SU-DHL-6 (cell line): Measurements from ENCODE around the gene CRIM1.

Experiments used
- H2AFZ ChIP-seq: fragments of 200-600 bp; sonication (generic); 2 replicates; pipeline ENCODE4 v1.6.1; 2014; ENCODE audit warnings: low read depth, mild to moderate bottlenecking, moderate library complexity, mixed read lengths, antibody characterized with exemption, low read length; ENCODE audit not compliant: severe bottlenecking
- H3F3A ChIP-seq: fragments of 200-600 bp; shearing (Covaris generic); 2 replicates; pipeline ENCODE4 v1.6.0; 2016; ENCODE audit warnings: antibody characterized with exemption, mild to moderate bottlenecking; ENCODE audit not compliant: insufficient read depth
- H3K27ac ChIP-seq: fragments of 200-600 bp; sonication (generic); 2 replicates; pipeline ENCODE4 v1.5.1; 2016; ENCODE audit warnings: low read depth, mild to moderate bottlenecking, low read length, moderate library complexity, mixed read lengths
- H3K27me3 ChIP-seq: fragments of 200-600 bp; sonication (generic), shearing (Covaris generic); 2 replicates; pipeline ENCODE4 v1.6.0; 2014; ENCODE audit warnings: mild to moderate bottlenecking, low read length
- H3K36me3 ChIP-seq: fragments of 200-600 bp; sonication (generic); 2 replicates; pipeline ENCODE4 v1.6.1; 2014; ENCODE audit warnings: mild to moderate bottlenecking, low read length, mixed read lengths
- H3K4me2 ChIP-seq: fragments of 300-600, 200-600 bp; shearing (Covaris generic), sonication (generic); 2 replicates; pipeline ENCODE4 v1.6.0; 2014; ENCODE audit warnings: low read length, low read depth, mild to moderate bottlenecking; ENCODE audit not compliant: poor library complexity, severe bottlenecking
- H3K4me3 ChIP-seq: fragments of 200-600 bp; sonication (generic); 2 replicates; pipeline ENCODE4 v1.5.1; 2014; ENCODE audit warnings: antibody characterized with exemption, low read length, mild to moderate bottlenecking, mixed read lengths; ENCODE audit not compliant: insufficient read depth, poor library complexity, severe bottlenecking
- H3K79me2 ChIP-seq: fragments of 200-600 bp; sonication (generic); 2 replicates; pipeline ENCODE4 v1.6.1; 2014; ENCODE audit warnings: mild to moderate bottlenecking, low read length, moderate library complexity; ENCODE audit not compliant: insufficient read depth
- H3K9ac ChIP-seq: fragments of 200-600 bp; sonication (generic); 2 replicates; pipeline ENCODE4 v1.7.0; 2014; ENCODE audit warnings: mild to moderate bottlenecking, low read length
- H3K9me2 ChIP-seq: fragments of 200-600 bp; sonication (generic); replicated peaks from 2 replicates; pipeline ENCODE4 v1.6.1; 2014; ENCODE audit warnings: low read length; ENCODE audit not compliant: insufficient read depth
- H3K9me3 ChIP-seq: fragments of 200-600 bp; sonication (generic); 2 replicates; pipeline ENCODE4 v1.6.1; 2014; ENCODE audit warnings: low read length, mixed read lengths; ENCODE audit not compliant: insufficient read depth
- H4K20me1 ChIP-seq: fragments of 200-600 bp; sonication (generic); 2 replicates; pipeline ENCODE4 v1.6.1; 2014; ENCODE audit warnings: low read depth, mild to moderate bottlenecking, antibody characterized with exemption, low read length, moderate library complexity, mixed read lengths
- EZH2phosphoT487 ChIP-seq: fragments of 200-600 bp; sonication (generic), shearing (Covaris generic); conservative IDR thresholded peaks from 2 replicates; pipeline ENCODE4 v1.6.1; 2018; ENCODE audit warnings: mild to moderate bottlenecking, antibody characterized with exemption, low read length, moderate library complexity, mixed read lengths
- TF ChIP-seq, protein P1 (sequence below): fragments of 200-600 bp; sonication (generic); IDR thresholded peaks from one replicate; pipeline ENCODE4 v1.5.1; 2017; ENCODE audit warnings: antibody characterized with exemption, mild to moderate bottlenecking, low read length, moderate library complexity; ENCODE audit not compliant: insufficient read depth, poor library complexity, severe bottlenecking

The CRIM1 gene

DNA sequence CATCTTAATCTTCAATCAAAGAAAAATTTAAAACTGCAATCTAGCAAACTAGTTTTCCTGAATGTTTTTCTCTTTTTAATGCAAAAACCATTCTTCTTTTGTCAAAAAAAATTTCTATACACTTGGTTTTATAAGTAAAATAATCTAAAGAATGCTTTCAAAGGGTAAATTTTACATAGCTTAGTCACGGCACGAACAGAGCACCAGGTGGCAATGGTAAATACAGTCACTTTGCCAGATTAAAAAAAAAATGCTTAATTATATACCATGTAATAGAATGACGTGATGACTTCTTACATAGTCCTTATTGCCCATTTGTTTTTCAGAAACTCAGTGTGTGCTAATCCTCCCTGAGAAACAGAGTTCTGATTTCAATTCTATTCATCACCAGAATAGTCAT is 232.0 kb downstream of the CRIM1 start:
- no peaks in the 10 kb centered on the region; the same call in 1 of the 2 replicates for H4K20me1 ChIP-seq
- no peaks in the 10 kb centered on the region for H3F3A ChIP-seq
- no peaks in the 10 kb centered on the region for H3K27me3 ChIP-seq
- H3K4me2 ChIP-seq, result no peak overlapping the region
- no peaks in the 10 kb centered on the region for H3K9me3 ChIP-seq
- no peak overlapping the region for H2AFZ ChIP-seq
- H3K79me2 ChIP-seq, result 0 out of 2 replicates have a peak, but pooled peaks cover 5% of the 10 kb centered on the region
- peaks cover 4% of the 10 kb centered on the region; the same call in 1 of the 2 replicates for H3K36me3 ChIP-seq
- TF ChIP-seq EZH2phosphoT487, result no peak
- TF ChIP-seq, protein P1, sequence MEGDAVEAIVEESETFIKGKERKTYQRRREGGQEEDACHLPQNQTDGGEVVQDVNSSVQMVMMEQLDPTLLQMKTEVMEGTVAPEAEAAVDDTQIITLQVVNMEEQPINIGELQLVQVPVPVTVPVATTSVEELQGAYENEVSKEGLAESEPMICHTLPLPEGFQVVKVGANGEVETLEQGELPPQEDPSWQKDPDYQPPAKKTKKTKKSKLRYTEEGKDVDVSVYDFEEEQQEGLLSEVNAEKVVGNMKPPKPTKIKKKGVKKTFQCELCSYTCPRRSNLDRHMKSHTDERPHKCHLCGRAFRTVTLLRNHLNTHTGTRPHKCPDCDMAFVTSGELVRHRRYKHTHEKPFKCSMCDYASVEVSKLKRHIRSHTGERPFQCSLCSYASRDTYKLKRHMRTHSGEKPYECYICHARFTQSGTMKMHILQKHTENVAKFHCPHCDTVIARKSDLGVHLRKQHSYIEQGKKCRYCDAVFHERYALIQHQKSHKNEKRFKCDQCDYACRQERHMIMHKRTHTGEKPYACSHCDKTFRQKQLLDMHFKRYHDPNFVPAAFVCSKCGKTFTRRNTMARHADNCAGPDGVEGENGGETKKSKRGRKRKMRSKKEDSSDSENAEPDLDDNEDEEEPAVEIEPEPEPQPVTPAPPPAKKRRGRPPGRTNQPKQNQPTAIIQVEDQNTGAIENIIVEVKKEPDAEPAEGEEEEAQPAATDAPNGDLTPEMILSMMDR, result no peak
- H3K4me3 ChIP-seq, result no peak overlapping the region
- H3K9me2 ChIP-seq, result no peaks in the 10 kb centered on the region
- H3K27ac ChIP-seq, result no peak overlapping the region
- H3K9ac ChIP-seq, result no peak overlapping the region

- 0 out of 2 replicates have a peak, but pooled peaks cover 5% of the 10 kb centered on the region for H3K79me2 ChIP-seq
- no peak overlapping the region for H3K27ac ChIP-seq
- peaks cover 4% of the 10 kb centered on the region; the same call in 1 of the 2 replicates for H3K36me3 ChIP-seq
These were observed 233.7 kb downstream of the CRIM1 start for GRCh38 chr2:36589230-36589630.

DNA sequence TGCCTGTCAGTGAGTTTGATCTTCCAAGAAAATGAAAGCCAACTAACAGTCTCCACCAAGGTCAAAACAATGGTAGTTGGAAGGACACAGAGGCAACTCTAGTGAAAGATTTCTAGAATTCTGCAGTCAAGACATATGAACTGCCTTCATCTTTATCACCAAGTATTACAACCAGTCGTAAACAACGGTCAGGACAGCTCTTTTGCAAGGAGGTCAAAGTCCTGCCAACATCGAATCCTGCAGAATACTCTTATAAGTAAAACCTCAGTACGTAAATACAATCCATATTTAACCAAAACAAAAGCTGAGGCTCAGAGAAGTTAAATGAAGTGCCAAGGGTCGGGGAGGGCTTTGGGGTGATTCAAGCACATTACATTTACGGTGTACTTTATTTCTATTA is 239.3 kb downstream of the CRIM1 start:
- H3K79me2 ChIP-seq, result peaks cover 25% of the 10 kb centered on the region; the same call in 1 of the 2 replicates
- TF ChIP-seq EZH2phosphoT487, result no peak
- TF ChIP-seq, protein P1, result no peak
- H2AFZ ChIP-seq, result no peak overlapping the region
- no peak overlapping the region for H3K4me3 ChIP-seq
- H4K20me1 ChIP-seq, result no peaks in the 10 kb centered on the region
- H3K27ac ChIP-seq, result no peak overlapping the region
- H3K9me3 ChIP-seq, result no peaks in the 10 kb centered on the region
- H3K9me2 ChIP-seq, result no peaks in the 10 kb centered on the region
- no peaks in the 10 kb centered on the region for H3F3A ChIP-seq
- no peaks in the 10 kb centered on the region for H3K27me3 ChIP-seq
- H3K36me3 ChIP-seq, result 0 out of 2 replicates have a peak, but pooled peaks cover 4% of the 10 kb centered on the region
- no peak overlapping the region for H3K9ac ChIP-seq
- H3K4me2 ChIP-seq, result no peak overlapping the region

More at GRCh38 chr2:36589230-36589630, 233.7 kb downstream of the CRIM1 start:
- Histone ChIP-seq H3K4me2 (no peak overlapping the region), H3K9me3 (no peaks in the 10 kb centered on the region), H3K4me3 (no peak overlapping the region), H3K27me3 (no peaks in the 10 kb centered on the region), H4K20me1 (no peaks in the 10 kb centered on the region; the same call in 1 of the 2 replicates), H3K9me2 (no peaks in the 10 kb centered on the region), H2AFZ (no peak overlapping the region), H3F3A (no peaks in the 10 kb centered on the region), H3K9ac (no peak overlapping the region)
- TF ChIP-seq, protein P1, result no peak
